B cell (primary cell): ENCODE results near the gene NCBP2L. TPM values are rescaled to one million over a fixed set of nuclear protein-coding genes. Genes with fewer than 3 reads are reported as not detected.

ENCODE experiments used
- ATAC-seq: fragments of 200-7000 bp; cut with Tn5 transposase; one replicate; pipeline ENCODE4 v1.10.0; 2021; ENCODE audit warnings: low read depth, mild to moderate bottlenecking, moderate number of reproducible peaks, moderate library complexity
- CTCF ChIA-PET: fragments of 350-600 bp; sonication (Branson Sonifier 250); formaldehyde crosslinking; loops from one replicate; lab custom pipeline; 2021; ENCODE audit warnings: antibody characterized with exemption, inconsistent platforms; lab: Charles Lee
- POLR2A ChIA-PET: fragments of 350-600 bp; sonication (Branson Sonifier 250); formaldehyde crosslinking; loops from one replicate; lab custom pipeline; 2021; ENCODE audit warnings: antibody characterized with exemption; lab: Charles Lee
- DNase-seq: peaks from one replicate; pipeline ENCODE4 v3.0.0; 2013
- H2AFZ ChIP-seq: 2 replicates; pipeline ENCODE4 v1.6.1; 2012; ENCODE audit warnings: mild to moderate bottlenecking, low read depth, low read length; ENCODE audit not compliant: insufficient read depth, poor library complexity, severe bottlenecking
- H3K27ac ChIP-seq, 2 donors: 1 replicate in 1 of 2; 2 replicates in 1 of 2; pipeline ENCODE4 v1.5.1; 2012 to 2013; ENCODE audit warnings: low read length in 2 of 2, mild to moderate bottlenecking in 2 of 2, moderate library complexity in 1 of 2
- H3K27me3 ChIP-seq, 4 experiments: fragments of 200-600 bp in 1 of 4; sonication (generic) in 1 of 4; replicated peaks in 1 of 4; 1 replicate in 2 of 4; 2 replicates in 2 of 4; pipeline versions ENCODE4 v1.6.1 to v1.7.0; 2013 to 2016; ENCODE audit warnings: low read length in 3 of 4, mild to moderate bottlenecking in 2 of 4, mixed read lengths in 1 of 4, moderate library complexity in 1 of 4; ENCODE audit not compliant: insufficient read depth in 4 of 4, control insufficient read depth in 3 of 4; ENCODE audit errors: control extremely low read depth in 1 of 4
- H3K36me3 ChIP-seq, 2 experiments: replicated peaks in 1 of 2; 1 replicate in 1 of 2; 2 replicates in 1 of 2; pipeline versions ENCODE4 v1.6.1 to v1.7.1; 2013; ENCODE audit warnings: low read length in 1 of 2; ENCODE audit not compliant: insufficient read depth in 2 of 2, control insufficient read depth in 1 of 2; ENCODE audit errors: control extremely low read depth in 1 of 2, extremely low read depth in 1 of 2
- H3K4me1 ChIP-seq, 2 donors: fragments of 200-600 bp in 1 of 2; sonication (generic) in 1 of 2; 1 replicate in 1 of 2; 2 replicates in 1 of 2; pipeline versions ENCODE4 v1.5.1 to v1.6.1; 2013 to 2017; ENCODE audit warnings: low read length in 2 of 2; ENCODE audit not compliant: control insufficient read depth in 2 of 2, insufficient read depth in 2 of 2
- H3K4me2 ChIP-seq: replicated peaks from 2 replicates; pipeline ENCODE3; 2012; ENCODE audit warnings: mild to moderate bottlenecking, low read depth, low read length; ENCODE audit not compliant: poor library complexity, severe bottlenecking
- H3K4me3 ChIP-seq, 5 experiments: fragments of 200-600 bp in 1 of 5; sonication (generic) in 1 of 5; 1 replicate in 3 of 5; 2 replicates in 2 of 5; pipeline versions ENCODE4 v1.5.1 to v1.7.0; 2011 to 2016; ENCODE audit warnings: low read length in 4 of 5, mild to moderate bottlenecking in 4 of 5, low read depth in 2 of 5, control low read depth in 1 of 5, moderate library complexity in 1 of 5; ENCODE audit not compliant: insufficient read depth in 1 of 5; ENCODE audit errors: control extremely low read depth in 1 of 5, extremely low read depth in 1 of 5
- H3K79me2 ChIP-seq: fragments of 200-600 bp; sonication (generic); one replicate; pipeline ENCODE4 v1.6.0; 2016; ENCODE audit warnings: low read length; ENCODE audit not compliant: control insufficient read depth, insufficient read depth
- H3K9ac ChIP-seq: fragments of 200-600 bp; sonication (generic); 2 replicates; pipeline ENCODE4 v1.6.1; 2017; ENCODE audit warnings: mild to moderate bottlenecking, low read length, moderate library complexity
- H3K9me3 ChIP-seq, 3 donors: one replicate each; pipeline versions ENCODE4 v1.6.1 to v1.7.1; 2013; ENCODE audit warnings: low read length in 2 of 3; ENCODE audit not compliant: control insufficient read depth in 2 of 3, insufficient read depth in 1 of 3; ENCODE audit errors: control extremely low read depth in 1 of 3
- H4K20me1 ChIP-seq: 2 replicates; pipeline ENCODE4 v1.6.0; 2012; ENCODE audit warnings: mild to moderate bottlenecking, low read length; ENCODE audit not compliant: insufficient read depth, control insufficient read depth, poor library complexity, severe bottlenecking
- H3K27ac Mint-ChIP-seq: one replicate; pipeline ENCODE4 v1.8.0; 2021; ENCODE audit warnings: mixed read lengths
- H3K27me3 Mint-ChIP-seq: one replicate; pipeline ENCODE4 v1.8.0; 2021; ENCODE audit warnings: mixed read lengths
- H3K4me1 Mint-ChIP-seq: one replicate; pipeline ENCODE4 v1.8.0; 2021; ENCODE audit warnings: mixed read lengths
- H3K4me3 Mint-ChIP-seq: one replicate; pipeline ENCODE4 v1.8.0; 2021; ENCODE audit warnings: mixed read lengths
- H3K9me3 Mint-ChIP-seq: one replicate; pipeline ENCODE4 v1.8.0; 2022; ENCODE audit warnings: mixed read lengths; ENCODE audit not compliant: insufficient read depth
- CTCF ChIP-seq: fragments of 200-600 bp; IDR thresholded peaks from one replicate; pipeline ENCODE4 v1.8.0; 2022; ENCODE audit warnings: antibody characterized with exemption, mild to moderate bottlenecking
- EZH2 ChIP-seq: IDR thresholded peaks from 2 replicates; pipeline ENCODE4 v1.6.1; 2012; ENCODE audit warnings: borderline replicate concordance, low read depth, mild to moderate bottlenecking, moderate library complexity, low read length; ENCODE audit not compliant: insufficient read depth, poor library complexity, severe bottlenecking
- WGBS: methylation state at CpG from one replicate; pipeline ENCODE4 v1.1.5; 2013; ENCODE audit warnings: missing lambda C conversion rate; ENCODE audit not compliant: insufficient coverage; 5-methylcytosine and 5-hydroxymethylcytosine counted together
- intact Hi-C: fragments of 100-400 bp; cut with micrococcal nuclease; formaldehyde crosslinking; loops from one replicate; pipeline ENCODE4 v1.10.0; 2022
- polyA plus RNA-seq: library from polyadenylated mRNA; depleted of rRNA; stranded (reverse); fragments of >200 nt; gene quantifications from 2 replicates; pipeline ENCODE4 v1.2.3, GENCODE V29; 2012
- total RNA-seq, 2 donors: library from RNA; stranded (reverse); fragments of 120-200 nt in 1 of 2; gene quantifications; 1 replicate in 1 of 2; 2 replicates in 1 of 2; pipeline versions ENCODE4 v1.2.3 to v1.2.4, GENCODE V29; 2013 to 2022

Gene NCBP2L
- total and polyA plus RNA-seq, 2 donors (not counting 1 experiment from before 2014, with no cell fraction given), result not detected

GRCh38 chrX:107729558-107730297, 47.8 kb upstream of the NCBP2L start:
- Mint-ChIP-seq H3K4me3 (no peak overlapping the region), H3K27ac (no peak overlapping the region), H3K4me1 (peaks cover 12% of the 10 kb centered on the region), H3K9me3 (no peaks in the 10 kb centered on the region), H3K27me3 (no peaks in the 10 kb centered on the region)
- TF ChIP-seq CTCF (no peak), EZH2 (no peak)
- Histone ChIP-seq H3K9ac (no peak overlapping the region), H3K9me3 (no peaks in the 10 kb centered on the region), H4K20me1 (no peaks in the 10 kb centered on the region), H3K27ac (no peak overlapping the region), H2AFZ (no peak overlapping the region), H3K4me3 (no peak overlapping the region), H3K79me2 (no peaks in the 10 kb centered on the region), H3K4me2 (no peak overlapping the region), H3K36me3 (no peaks in the 10 kb centered on the region), H3K4me1 (peaks cover 0 to 4% of the 10 kb centered on the region in 2 donors), H3K27me3 (no peaks in the 10 kb centered on the region)
- CTCF ChIA-PET, result interaction anchor here (1.1 to 1.9 kb wide), 4 partner anchors 10 to 71 kb away, joined by 3 to 6 read pairs (median 4); no protein-coding TSS in a partner anchor
- POLR2A ChIA-PET, result no interaction called here
- intact Hi-C loops, result no loop called here
- WGBS, result 60% methylated on average over 1 of the region's 8 CpGs
- ATAC-seq (peak; percentile 41), DNase-seq (no peak)

- Mint-ChIP-seq H3K4me3 (no peak overlapping the region), H3K27ac (no peak overlapping the region), H3K9me3 (no peaks in the 10 kb centered on the region), H3K4me1 (peaks cover 12% of the 10 kb centered on the region), H3K27me3 (no peaks in the 10 kb centered on the region)
- no peaks in the 10 kb centered on the region for H3K79me2 ChIP-seq
- no peaks in the 10 kb centered on the region for H3K36me3 ChIP-seq
- no CpG with 5 or more reads among the region's 1 CpG for WGBS
- intact Hi-C loops, result no loop called here
- no peaks in the 10 kb centered on the region for H3K9me3 ChIP-seq
- H3K9ac ChIP-seq, result no peak overlapping the region
- no peaks in the 10 kb centered on the region for H3K27me3 ChIP-seq
- no peak for TF ChIP-seq EZH2
- TF ChIP-seq CTCF, result no peak
- no peak overlapping the region for H3K4me2 ChIP-seq
- ATAC-seq (no peak), DNase-seq (no peak)
- ChIA-PET POLR2A (no interaction called here), CTCF (no interaction called here)
- H2AFZ ChIP-seq, result no peak overlapping the region
- no peak overlapping the region for H3K27ac ChIP-seq
- peaks cover 0 to 4% of the 10 kb centered on the region in 2 donors for H3K4me1 ChIP-seq
- no peaks in the 10 kb centered on the region for H4K20me1 ChIP-seq
- H3K4me3 ChIP-seq, result no peak overlapping the region
Observed at GRCh38 chrX:107730298-107730655, 47.3 kb upstream of the NCBP2L start.
